Gastroesophageal sphincter (tissue), 4 donors: ENCODE measurements around the gene IRF2. TPM values are rescaled to one million over a fixed set of nuclear protein-coding genes. Genes with fewer than 3 reads are reported as not detected.
A peak's percentile ranks its signal among the peaks of the same experiment; 100 is the strongest.

ENCODE experiments used
- ATAC-seq: fragments of 150-250 bp; one replicate; pipeline ENCODE4 v1.9.1; 2016; ENCODE audit warnings: mild to moderate bottlenecking, moderate library complexity
- H3K27ac ChIP-seq, 4 donors: fragments of 200-600 bp; sonication (generic) in 3 of 4; 1 replicate in 3 of 4; 2 replicates in 1 of 4; pipeline ENCODE4 v1.5.1; 2016 to 2019
- H3K27me3 ChIP-seq: fragments of 200-600 bp; sonication (generic); one replicate; pipeline ENCODE4 v1.5.1; 2019
- H3K36me3 ChIP-seq, 2 donors: fragments of 200-600 bp; sonication (generic); one replicate each; pipeline ENCODE4 v1.5.1; 2019; ENCODE audit warnings: control low read depth in 1 of 2
- H3K4me1 ChIP-seq, 3 donors: fragments of 200-600 bp; sonication (generic); 1 replicate in 2 of 3; 2 replicates in 1 of 3; pipeline ENCODE4 v1.5.1; 2016 to 2019; ENCODE audit warnings: control low read depth in 2 of 3
- H3K4me3 ChIP-seq, 2 donors: fragments of 200-600 bp; sonication (generic); one replicate each; pipeline ENCODE4 v1.5.1; 2019; ENCODE audit warnings: mild to moderate bottlenecking in 1 of 2, moderate library complexity in 1 of 2
- H3K9me3 ChIP-seq, 3 donors: fragments of 200-600 bp; sonication (generic); one replicate each; pipeline ENCODE4 v1.5.1; 2017 to 2019; ENCODE audit warnings: control low read depth in 2 of 3
- EP300 ChIP-seq: sonication (generic); formaldehyde crosslinking; IDR thresholded peaks from one replicate; pipeline ENCODE4 v1.6.1; 2017; ENCODE audit warnings: antibody characterized with exemption, mild to moderate bottlenecking
- POLR2A ChIP-seq, 2 donors: fragments of 450-650 bp; IDR thresholded peaks; one replicate each; pipeline ENCODE4 v1.6.1; 2017; ENCODE audit warnings: antibody characterized with exemption in 2 of 2, mild to moderate bottlenecking in 2 of 2, moderate library complexity in 1 of 2
- POLR2AphosphoS5 ChIP-seq: sonication (generic); formaldehyde crosslinking; IDR thresholded peaks from one replicate; pipeline ENCODE4 v1.6.1; 2017; ENCODE audit warnings: antibody characterized with exemption
- WGBS, 2 donors: methylation state at CpG; one replicate each; pipeline ENCODE4 v1.1.5; 2018; ENCODE audit warnings: low coverage in 1 of 2; 5-methylcytosine and 5-hydroxymethylcytosine counted together
- total RNA-seq, 4 donors: library from RNA; depleted of rRNA; stranded (reverse); fragments of >200 nt; gene quantifications; one replicate each; pipeline ENCODE4 v1.1.0, GENCODE V29; 2016
- TF ChIP-seq, protein P1 (sequence below), 4 experiments: fragments of 200-600 bp in 2 of 4; fragments of 450-650 bp in 2 of 4; sonication (generic) in 1 of 4; IDR thresholded peaks; one replicate each; pipeline ENCODE4 v1.5.1; 2017 to 2019; ENCODE audit warnings: antibody characterized with exemption in 4 of 4, mild to moderate bottlenecking in 2 of 4, moderate library complexity in 2 of 4

The IRF2 gene
- total RNA-seq, 4 donors from 2014 or later: 34.1 to 41.7 (median 35.4) TPM

DNA sequence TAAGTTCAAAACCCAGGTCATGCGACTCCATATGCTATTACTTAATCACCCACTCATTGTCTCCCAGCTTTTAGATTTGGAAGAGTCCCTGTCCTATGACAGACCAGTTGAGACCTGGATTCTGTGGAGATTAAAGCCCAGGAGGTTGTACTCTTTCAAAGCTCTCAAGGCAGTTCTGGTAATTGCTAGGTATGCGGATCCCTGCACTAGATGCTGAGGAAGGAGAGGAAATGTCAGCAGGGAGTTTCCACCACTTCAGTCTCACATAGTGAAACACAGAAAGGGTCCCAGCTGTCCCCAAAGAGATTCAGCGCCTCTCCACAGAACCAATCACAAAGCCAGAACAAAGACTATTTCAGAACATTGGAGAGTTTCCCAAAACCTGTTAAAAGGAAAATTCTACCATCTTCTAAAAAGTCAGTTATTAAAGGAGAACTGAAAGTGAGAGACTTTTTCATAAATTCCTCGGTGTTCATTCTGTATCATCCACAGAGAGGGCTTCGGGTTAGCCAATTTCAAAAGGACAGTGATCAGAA, 53.4 kb downstream of the IRF2 start:
- Histone ChIP-seq H3K27me3 (no peaks in the 10 kb centered on the region), H3K27ac (no peak overlapping the region), H3K4me1 (peaks cover 0 to 46% (median 6%) of the 10 kb centered on the region in 3 donors), H3K36me3 (peaks cover 0 to 48% of the 10 kb centered on the region in 2 donors), H3K4me3 (no peak overlapping the region), H3K9me3 (no peaks in the 10 kb centered on the region)
- ATAC-seq: no peak
- TF ChIP-seq, protein P1, sequence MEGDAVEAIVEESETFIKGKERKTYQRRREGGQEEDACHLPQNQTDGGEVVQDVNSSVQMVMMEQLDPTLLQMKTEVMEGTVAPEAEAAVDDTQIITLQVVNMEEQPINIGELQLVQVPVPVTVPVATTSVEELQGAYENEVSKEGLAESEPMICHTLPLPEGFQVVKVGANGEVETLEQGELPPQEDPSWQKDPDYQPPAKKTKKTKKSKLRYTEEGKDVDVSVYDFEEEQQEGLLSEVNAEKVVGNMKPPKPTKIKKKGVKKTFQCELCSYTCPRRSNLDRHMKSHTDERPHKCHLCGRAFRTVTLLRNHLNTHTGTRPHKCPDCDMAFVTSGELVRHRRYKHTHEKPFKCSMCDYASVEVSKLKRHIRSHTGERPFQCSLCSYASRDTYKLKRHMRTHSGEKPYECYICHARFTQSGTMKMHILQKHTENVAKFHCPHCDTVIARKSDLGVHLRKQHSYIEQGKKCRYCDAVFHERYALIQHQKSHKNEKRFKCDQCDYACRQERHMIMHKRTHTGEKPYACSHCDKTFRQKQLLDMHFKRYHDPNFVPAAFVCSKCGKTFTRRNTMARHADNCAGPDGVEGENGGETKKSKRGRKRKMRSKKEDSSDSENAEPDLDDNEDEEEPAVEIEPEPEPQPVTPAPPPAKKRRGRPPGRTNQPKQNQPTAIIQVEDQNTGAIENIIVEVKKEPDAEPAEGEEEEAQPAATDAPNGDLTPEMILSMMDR (IDR thresholded peaks at IDR 0.05): no peak
- TF ChIP-seq EP300 (no peak), POLR2A (IDR thresholded peaks at IDR 0.05) (no peak), POLR2AphosphoS5 (no peak)
- 65 to 73% methylated on average over 3 of the region's 5 CpGs for WGBS, 2 donors

DNA sequence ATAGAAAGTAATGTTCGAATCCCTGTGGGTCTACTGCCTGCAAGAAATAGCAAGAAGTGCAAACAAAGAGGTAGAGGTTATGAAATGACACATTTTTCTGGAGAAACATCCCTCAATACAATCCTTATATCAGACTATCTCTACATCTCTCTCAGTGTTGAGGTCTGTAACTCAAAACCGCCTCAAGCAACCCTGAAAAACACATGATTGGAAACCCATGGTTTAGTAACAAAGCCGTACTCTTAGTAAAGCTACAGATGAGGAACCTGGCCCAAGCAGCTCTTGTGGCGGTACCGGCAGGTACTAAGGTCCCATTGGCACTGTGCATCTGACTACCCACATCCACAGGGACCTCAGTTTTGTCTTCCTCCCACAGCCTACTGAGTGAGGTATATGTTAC, 53.9 kb downstream of the IRF2 start:
- H3K27ac ChIP-seq: no peak overlapping the region
- H3K4me1 ChIP-seq: peaks cover 0 to 40% (median 6%) of the 10 kb centered on the region in 3 donors
- WGBS, 2 donors: 86 to 100% methylated on average over 1 to 3 of the region's 5 CpGs
- no peaks in the 10 kb centered on the region for H3K27me3 ChIP-seq
- no peaks in the 10 kb centered on the region for H3K9me3 ChIP-seq
- no peak for TF ChIP-seq POLR2A (IDR thresholded peaks at IDR 0.05)
- no peak for TF ChIP-seq EP300
- no peak for TF ChIP-seq POLR2AphosphoS5
- TF ChIP-seq, protein P1 (IDR thresholded peaks at IDR 0.05): no peak
- peaks cover 0 to 48% of the 10 kb centered on the region in 2 donors for H3K36me3 ChIP-seq
- ATAC-seq: no peak
- H3K4me3 ChIP-seq: no peak overlapping the region

DNA sequence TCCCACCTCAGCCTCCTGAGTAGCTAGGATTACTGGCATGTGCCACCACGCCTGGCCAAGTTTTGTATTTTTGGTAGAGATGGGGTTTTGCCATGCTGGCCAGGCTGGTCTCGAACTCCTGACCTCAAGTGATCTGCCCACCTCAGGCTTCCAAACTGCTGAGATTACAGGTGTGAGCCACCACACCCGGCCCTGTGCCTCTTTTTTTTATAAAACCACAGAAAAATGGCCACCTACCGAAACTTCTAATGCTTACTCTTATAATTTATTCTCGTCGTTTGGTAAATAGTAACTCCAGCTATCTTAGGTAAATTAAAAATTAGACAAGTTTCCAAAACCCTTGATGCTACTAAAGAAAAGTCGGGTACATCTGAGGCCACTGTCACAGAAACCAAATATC, 54.4 kb downstream of the IRF2 start:
- peaks cover 0 to 36% (median 1%) of the 10 kb centered on the region in 3 donors for H3K4me1 ChIP-seq
- ATAC-seq: no peak
- TF ChIP-seq EP300 (no peak), POLR2AphosphoS5 (no peak), POLR2A (IDR thresholded peaks at IDR 0.05) (no peak)
- TF ChIP-seq, protein P1 (IDR thresholded peaks at IDR 0.05): no peak
- no peaks in the 10 kb centered on the region for H3K27me3 ChIP-seq
- no peak overlapping the region for H3K27ac ChIP-seq
- WGBS, 2 donors: 80 to 97% methylated on average over 1 to 7 of the region's 7 CpGs
- H3K36me3 ChIP-seq: peaks cover 0 to 48% of the 10 kb centered on the region in 2 donors
- no peaks in the 10 kb centered on the region for H3K9me3 ChIP-seq
- H3K4me3 ChIP-seq: no peak overlapping the region

DNA sequence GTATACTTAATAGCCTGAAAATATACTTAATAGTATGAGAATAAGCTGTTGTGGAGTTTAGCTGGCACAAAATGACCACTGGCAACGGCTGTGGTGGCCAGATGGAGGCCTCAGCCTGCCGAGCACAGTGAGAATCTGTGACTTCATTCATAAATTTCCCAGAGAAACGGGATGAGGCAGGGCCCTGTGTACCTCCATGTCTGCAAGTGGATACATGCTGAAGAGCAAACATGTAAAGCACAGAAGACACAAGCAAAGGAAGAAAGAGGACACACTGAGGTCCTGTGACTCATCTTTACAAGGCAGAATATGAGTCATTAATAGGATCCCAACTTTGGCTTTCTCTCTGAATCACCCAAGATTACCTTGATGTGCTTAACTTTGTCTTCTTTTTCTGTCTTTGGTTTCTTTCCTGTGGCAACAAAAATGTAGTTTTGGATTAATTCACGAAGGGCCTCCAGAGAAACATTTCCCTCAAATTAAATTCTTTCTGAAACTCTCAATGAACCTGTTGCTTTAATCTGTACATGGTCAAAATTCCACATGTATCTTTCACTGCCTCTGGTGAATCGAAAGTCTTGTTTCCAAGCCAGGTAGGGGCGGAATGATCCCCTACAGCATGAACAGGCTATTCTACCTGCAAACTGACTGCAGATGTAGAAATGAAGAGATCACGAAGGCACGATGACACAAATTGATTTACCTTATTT, 56.4 kb downstream of the IRF2 start:
- ATAC-seq: peak; percentile 62
- TF ChIP-seq POLR2AphosphoS5 (no peak), EP300 (no peak), POLR2A (IDR thresholded peaks at IDR 0.05) (no peak)
- TF ChIP-seq, protein P1 (IDR thresholded peaks at IDR 0.05): no peak
- 67 to 78% methylated on average over 8 of the region's 8 CpGs for WGBS, 2 donors
- Histone ChIP-seq H3K4me1 (peaks cover 0 to 51% (median 3%) of the 10 kb centered on the region in 3 donors), H3K4me3 (no peak overlapping the region), H3K9me3 (no peaks in the 10 kb centered on the region), H3K36me3 (peaks cover 0 to 53% of the 10 kb centered on the region in 2 donors), H3K27ac (peak overlapping the region in 3 of 4 donors; percentile 45 to 77 (median 62)), H3K27me3 (no peaks in the 10 kb centered on the region)
